K562 (cell line): Measurements from ENCODE around the gene WDR27. TPM values are rescaled to one million over a fixed set of nuclear protein-coding genes. Genes with fewer than 3 reads are reported as not detected.
A peak's percentile ranks its signal among the peaks of the same experiment; 100 is the strongest.

Experiments
- ARNT ChIP-seq, 2 experiments: fragments of 450-650 bp; IDR thresholded peaks; 2 replicates each; pipeline ENCODE4 v1.6.1; 2016; ENCODE audit warnings: mild to moderate bottlenecking in 1 of 2
- BMI1 ChIP-seq: fragments of 150-350 bp; IDR thresholded peaks from 2 replicates; pipeline ENCODE4 v1.6.1; 2014; ENCODE audit warnings: low read length
- CBFB ChIP-seq: sonication (generic); formaldehyde crosslinking; IDR thresholded peaks from 2 replicates; pipeline ENCODE4 v1.4.0; 2020; ENCODE audit warnings: mild to moderate bottlenecking, missing genetic modification reagents
- CHCHD3 ChIP-seq: fragments of 250-450 bp; sonication (Bioruptor Pico); IDR thresholded peaks from 2 replicates; pipeline ENCODE4 v2.1.2; 2022; ENCODE audit warnings: mild to moderate bottlenecking
- CHD1 ChIP-seq: fragments of 200-600 bp; sonication (generic); IDR thresholded peaks from one replicate; pipeline ENCODE4 v1.6.1; 2012; ENCODE audit warnings: mild to moderate bottlenecking, moderate library complexity, low read length, inconsistent platforms
- COPS2 ChIP-seq: fragments of 450-650 bp; conservative IDR thresholded peaks from 2 replicates; pipeline ENCODE4 v1.6.1; 2016; ENCODE audit warnings: mild to moderate bottlenecking, moderate library complexity
- EHMT2 ChIP-seq: fragments of 450-650 bp; IDR thresholded peaks from 2 replicates; pipeline ENCODE4 v1.6.1; 2018; ENCODE audit warnings: antibody characterized with exemption
- ELF2 ChIP-seq: fragments of 250-450 bp; sonication (Bioruptor Pico); IDR thresholded peaks from 2 replicates; pipeline ENCODE4 v1.5.0; 2021; ENCODE audit warnings: mild to moderate bottlenecking
- GTF2A2 ChIP-seq: IDR thresholded peaks from 2 replicates; pipeline ENCODE4 v1.6.1; 2016; ENCODE audit warnings: mild to moderate bottlenecking, missing genetic modification characterization, missing compliant biosample characterization
- HDAC1 ChIP-seq, 2 experiments: fragments of 450-650 bp; IDR thresholded peaks; 2 replicates each; pipeline ENCODE4 v1.6.1; 2016 to 2017; ENCODE audit warnings: inconsistent platforms in 1 of 2, mild to moderate bottlenecking in 1 of 2, moderate library complexity in 1 of 2
- MAFG ChIP-seq: fragments of 450-650 bp; conservative IDR thresholded peaks from 2 replicates; pipeline ENCODE4 v1.6.1; 2016; ENCODE audit warnings: missing genetic modification characterization, missing compliant biosample characterization
- MEF2D ChIP-seq: conservative IDR thresholded peaks from 2 replicates; pipeline ENCODE4 v1.6.1; 2016; ENCODE audit warnings: low read depth, missing genetic modification characterization, missing compliant biosample characterization
- NEUROD1 ChIP-seq: fragments of 150-350 bp; IDR thresholded peaks from 2 replicates; pipeline ENCODE4 v1.6.1; 2014; ENCODE audit warnings: borderline replicate concordance, low read length, low read depth; ENCODE audit not compliant: partially characterized antibody
- NFIC ChIP-seq: fragments of 450-650 bp; IDR thresholded peaks from 2 replicates; pipeline ENCODE4 v1.6.1; 2017; ENCODE audit warnings: mild to moderate bottlenecking, inconsistent platforms
- PCBP1 ChIP-seq: fragments of 200-400 bp; formaldehyde crosslinking; IDR thresholded peaks from 2 replicates; pipeline ENCODE4 v1.6.1; 2018; ENCODE audit warnings: mild to moderate bottlenecking, low read depth, low read length; ENCODE audit not compliant: poor library complexity, severe bottlenecking
- POLR2G ChIP-seq: fragments of 200-400 bp; formaldehyde crosslinking; IDR thresholded peaks from 2 replicates; pipeline ENCODE4 v1.6.1; 2017; ENCODE audit warnings: low read depth, mild to moderate bottlenecking, antibody characterized with exemption, low read length, moderate library complexity
- POLR3A ChIP-seq: IDR thresholded peaks from 2 replicates; pipeline ENCODE4 v1.6.1; 2011; ENCODE audit warnings: borderline replicate concordance, mild to moderate bottlenecking, moderate library complexity; ENCODE audit not compliant: insufficient read length, insufficient read depth; ENCODE audit errors: extremely low read depth
- PTRF ChIP-seq: fragments of 450-650 bp; IDR thresholded peaks from 2 replicates; pipeline ENCODE4 v1.6.1; 2016; ENCODE audit warnings: mild to moderate bottlenecking, missing genetic modification characterization, missing compliant biosample characterization
- RBM17 ChIP-seq: fragments of 200-400 bp; formaldehyde crosslinking; IDR thresholded peaks from 2 replicates; pipeline ENCODE4 v1.6.1; 2017; ENCODE audit warnings: low read depth, mild to moderate bottlenecking, low read length, borderline replicate concordance
- SMAD4 ChIP-seq: fragments of 250-450 bp; sonication (Bioruptor Pico); conservative IDR thresholded peaks from 2 replicates; pipeline ENCODE4 v1.8.0; 2021; ENCODE audit warnings: inconsistent platforms, mild to moderate bottlenecking, moderate library complexity
- SMARCA5 ChIP-seq: fragments of 450-650 bp; IDR thresholded peaks from 2 replicates; pipeline ENCODE4 v1.6.1; 2016
- SMARCB1 ChIP-seq: IDR thresholded peaks from 2 replicates; pipeline ENCODE4 v1.6.1; 2011; ENCODE audit warnings: improper control_type of control experiment, low read depth; ENCODE audit not compliant: insufficient read length
- SUPT5H ChIP-seq: fragments of 450-650 bp; IDR thresholded peaks from 2 replicates; pipeline ENCODE4 v1.6.1; 2016
- TCF7L2 ChIP-seq: fragments of 150-350 bp; IDR thresholded peaks from 2 replicates; pipeline ENCODE4 v1.6.1; 2016; ENCODE audit warnings: low read depth, mild to moderate bottlenecking, low read length, moderate library complexity
- THRA ChIP-seq: fragments of 450-650 bp; IDR thresholded peaks from 2 replicates; pipeline ENCODE4 v1.6.1; 2017; ENCODE audit warnings: mild to moderate bottlenecking, moderate library complexity
- ZNF121 ChIP-seq: sonication (generic); formaldehyde crosslinking; conservative IDR thresholded peaks from 2 replicates; pipeline ENCODE4 v1.8.0; 2022; ENCODE audit warnings: missing genetic modification reagents
- ZNF184 ChIP-seq: sonication (generic); formaldehyde crosslinking; IDR thresholded peaks from 2 replicates; pipeline ENCODE4 v1.5.0; 2020; ENCODE audit warnings: missing genetic modification reagents
- ZNF263 ChIP-seq: sonication (generic); formaldehyde crosslinking; IDR thresholded peaks from 2 replicates; pipeline ENCODE4 v1.8.0; 2022; ENCODE audit warnings: mild to moderate bottlenecking, missing genetic modification reagents, borderline replicate concordance
- ZNF398 ChIP-seq: fragments of 250-450 bp; sonication (Bioruptor Pico); IDR thresholded peaks from 2 replicates; pipeline ENCODE4 v1.8.0; 2021; ENCODE audit warnings: moderate library complexity, mild to moderate bottlenecking, inconsistent platforms
- polyA plus RNA-seq, 8 experiments: library from polyadenylated mRNA; depleted of rRNA in 4 of 8; stranded (reverse) in 5 of 8; unstranded in 3 of 8; fragments of >200 nt; fragmentation: Nextera tagmentation in 2 of 8; fragmentation: Illumina TruSeq in 1 of 8; extraction: Ambion mirVana in 2 of 8; extraction: Trizol in 1 of 8; gene quantifications; 2 replicates each; pipeline versions ENCODE4 v1.2.1 to v1.2.3, GENCODE V29; 2011 to 2014; ENCODE audit warnings: inconsistent platforms in 1 of 8, missing spikeins in 1 of 8
- total RNA-seq, 7 experiments: library from RNA; depleted of rRNA in 6 of 7; stranded (reverse); fragments of >200 nt in 6 of 7; fragmentation: Illumina TruSeq in 2 of 7; extraction: Trizol in 2 of 7; gene quantifications; 2 replicates each; pipeline versions ENCODE4 v1.2.1 to v1.2.3, GENCODE V29; 2011 to 2021; ENCODE audit warnings: low replicate concordance in 1 of 7

WDR27 gene
- total and polyA plus RNA-seq, 9 of the 15 experiments (the other 6 are each of a cell fraction or from before 2014, with no cell fraction given), result 4.3 to 77.2 (median 22.7) TPM

GRCh38 chr6:169452117-169452868 is 249.5 kb downstream of the WDR27 start (continued):
- TF ChIP-seq ZNF263 (CRISPR knock-in tag) (peak; percentile 67; the same call in 1 of the 2 replicates), GTF2A2 (tag) (no peak), BMI1 (no peak; the same call in 1 of the 2 replicates), ZNF184 (CRISPR knock-in tag) (no peak), SUPT5H (peak; percentile 80), ZNF121 (CRISPR knock-in tag) (no peak), PCBP1 (no peak), SMAD4 (CRISPR knock-in tag) (peak; percentile 69), TCF7L2 (0 out of 2 replicates have a peak, but pooled peaks have one; percentile 17), CHD1 (no peak), CHCHD3 (no peak), COPS2 (no peak), MEF2D (tag) (peak; percentile 37; the same call in 1 of the 2 replicates), ARNT (IDR thresholded peaks at IDR 0.05) (0 out of 4 replicates have a peak, but pooled peaks of 1 of the 2 experiments have one; percentile 10), NFIC (peak; percentile 97), HDAC1 (IDR thresholded peaks at IDR 0.05) (peak in 1 of 2 experiments; percentile 72; a peak in 2 of 4 replicates), SMARCB1 (no peak), ZNF398 (CRISPR knock-in tag) (no peak), PTRF (no peak), ELF2 (0 out of 2 replicates have a peak, but pooled peaks have one; percentile 41), NEUROD1 (no peak), RBM17 (no peak), POLR3A (no peak), POLR2G (peak; percentile 84), MAFG (tag) (peak; percentile 48), CBFB (CRISPR knock-in tag) (no peak), SMARCA5 (no peak), EHMT2 (peak; percentile 72; the same call in 1 of the 2 replicates), THRA (no peak)
